Pancreas (tissue), 10 donors: ENCODE data around the gene C13orf42. TPM values are rescaled to one million over a fixed set of nuclear protein-coding genes. Genes with fewer than 3 reads are reported as not detected.

Source experiments
- ATAC-seq, 4 donors: fragments of 200-7000 bp; cut with Tn5 transposase; one replicate each; pipeline versions ENCODE4 v1.8.0 to v1.9.1; 2020; ENCODE audit warnings: mild to moderate bottlenecking in 4 of 4, moderate library complexity in 4 of 4
- DNase-seq, 6 donors: peaks; one replicate each; pipeline ENCODE4 v3.0.0-alpha.2; 2020
- FAIRE-seq: peaks from 2 replicates; lab custom pipeline; 2012; peaks lifted over from hg19 to GRCh38; lab: Jason Lieb, UNC
- H3K27ac ChIP-seq, 4 donors: fragments of 200-600 bp; sonication (generic); 1 replicate in 3 of 4; 2 replicates in 1 of 4; pipeline versions ENCODE4 v1.5.0 to v1.8.0; 2020
- H3K27me3 ChIP-seq, 4 donors: fragments of 200-600 bp; one replicate each; pipeline ENCODE4 v1.8.0; 2021
- H3K36me3 ChIP-seq, 3 donors: fragments of 200-600 bp; sonication (generic) in 1 of 3; one replicate each; pipeline versions ENCODE4 v1.5.0 to v1.8.0; 2020 to 2021
- H3K4me1 ChIP-seq, 3 donors: fragments of 200-600 bp; one replicate each; pipeline ENCODE4 v1.8.0; 2021
- H3K4me3 ChIP-seq, 4 donors: fragments of 200-600 bp; sonication (generic) in 2 of 4; one replicate each; pipeline versions ENCODE4 v1.5.0 to v1.8.0; 2020 to 2021
- H3K9me3 ChIP-seq, 4 donors: fragments of 200-600 bp; one replicate each; pipeline ENCODE4 v1.8.0; 2021
- WGBS, 2 donors: extraction: QIAGEN DNeasy Blood & Tissue Kit; methylation state at CpG; one replicate each; pipeline ENCODE4 v1.1.7; 2013; 5-methylcytosine and 5-hydroxymethylcytosine counted together
- intact Hi-C, 3 donors: fragments of 100-400 bp; cut with DNase I; formaldehyde crosslinking; loops; one replicate each; pipeline versions ENCODE4 v1.11.1 to v1.14.2; 2022
- polyA plus RNA-seq, 2 donors: library from polyadenylated mRNA; stranded (reverse); fragments of 200-250 nt; gene quantifications; one replicate each; pipeline ENCODE4 v1.2.3, GENCODE V29; 2013
- total RNA-seq, 6 donors: library from RNA; stranded (reverse); fragmentation: NEBNext Ultra II Directional in 4 of 6; extraction: Animal tissue kit (Norgen Biotek cat#: 25700) in 4 of 6; gene quantifications; one replicate each; pipeline versions ENCODE4 v1.2.1 to v1.2.4, GENCODE V29; 2021 to 2023
- TF ChIP-seq, protein P1 (sequence below), 4 donors: fragments of 200-600 bp; sonication (generic) in 3 of 4; IDR thresholded peaks; one replicate each; pipeline versions ENCODE4 v1.5.0 to v1.8.0; 2021; ENCODE audit warnings: antibody characterized with exemption in 4 of 4
- donor health status: healthy with polysubstance abuse.
- donor health status: DM: no; HTN: no; CAD: no; lungs with moderate emphysema.
- donor health status: DM: no; HTN: no; CAD: no.
- donor health status: control.
- donor health status: control.
- donor health status: Bipolar disorder and iron deficiency.
- donor health status: DM: yes; HTN: yes; CAD: no.
- donor health status: DM: no; HTN: no; CAD: no.
- donor health status: DM: no; HTN: no; CAD: no.
- donor health status: DM: yes; HTN: yes; CAD: no.

The C13orf42 gene
- not detected for total RNA-seq
- polyA plus RNA-seq, result not detected

DNA sequence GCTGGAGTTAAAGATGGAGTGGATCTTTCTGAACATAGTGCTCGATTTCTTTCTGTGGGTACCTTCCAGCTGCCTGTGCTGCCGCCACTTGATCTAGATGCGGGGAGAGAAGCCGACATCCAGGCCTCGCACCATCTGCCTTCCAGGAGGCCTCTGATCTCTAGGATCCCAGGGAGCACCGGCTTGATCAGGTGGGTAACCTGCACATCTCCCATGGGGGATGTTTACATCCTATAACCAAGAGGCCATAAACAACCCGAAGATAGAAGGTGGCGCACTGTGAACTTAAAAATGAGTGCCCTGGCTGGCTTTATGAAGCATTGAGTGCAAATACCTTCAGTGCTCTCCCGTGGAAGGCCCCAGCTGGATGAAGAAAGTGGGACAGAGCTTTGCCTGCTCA, at the start of gene C13orf42:
Gene C13orf42 (minus strand): TSS at position 101 of the 400 bp plus-strand sequence. CDS start 65 bp downstream, at position 36.
- Histone ChIP-seq H3K36me3 (no peaks in the 10 kb centered on the region), H3K4me1 (no peaks in the 10 kb centered on the region), H3K9me3 (no peaks in the 10 kb centered on the region), H3K27ac (no peak within 1 kb of the TSS), H3K27me3 (no peaks in the 10 kb centered on the region), H3K4me3 (no peak within 1 kb of the TSS)
- DNase-seq (no peak), ATAC-seq (no peak), FAIRE-seq (no peak)
- 81 to 86% methylated on average over 9 of the region's 9 CpGs for WGBS, 2 donors
- intact Hi-C loops, result no loop called here
- TF ChIP-seq, protein P1, sequence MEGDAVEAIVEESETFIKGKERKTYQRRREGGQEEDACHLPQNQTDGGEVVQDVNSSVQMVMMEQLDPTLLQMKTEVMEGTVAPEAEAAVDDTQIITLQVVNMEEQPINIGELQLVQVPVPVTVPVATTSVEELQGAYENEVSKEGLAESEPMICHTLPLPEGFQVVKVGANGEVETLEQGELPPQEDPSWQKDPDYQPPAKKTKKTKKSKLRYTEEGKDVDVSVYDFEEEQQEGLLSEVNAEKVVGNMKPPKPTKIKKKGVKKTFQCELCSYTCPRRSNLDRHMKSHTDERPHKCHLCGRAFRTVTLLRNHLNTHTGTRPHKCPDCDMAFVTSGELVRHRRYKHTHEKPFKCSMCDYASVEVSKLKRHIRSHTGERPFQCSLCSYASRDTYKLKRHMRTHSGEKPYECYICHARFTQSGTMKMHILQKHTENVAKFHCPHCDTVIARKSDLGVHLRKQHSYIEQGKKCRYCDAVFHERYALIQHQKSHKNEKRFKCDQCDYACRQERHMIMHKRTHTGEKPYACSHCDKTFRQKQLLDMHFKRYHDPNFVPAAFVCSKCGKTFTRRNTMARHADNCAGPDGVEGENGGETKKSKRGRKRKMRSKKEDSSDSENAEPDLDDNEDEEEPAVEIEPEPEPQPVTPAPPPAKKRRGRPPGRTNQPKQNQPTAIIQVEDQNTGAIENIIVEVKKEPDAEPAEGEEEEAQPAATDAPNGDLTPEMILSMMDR (IDR thresholded peaks at IDR 0.05), result no peak

DNA sequence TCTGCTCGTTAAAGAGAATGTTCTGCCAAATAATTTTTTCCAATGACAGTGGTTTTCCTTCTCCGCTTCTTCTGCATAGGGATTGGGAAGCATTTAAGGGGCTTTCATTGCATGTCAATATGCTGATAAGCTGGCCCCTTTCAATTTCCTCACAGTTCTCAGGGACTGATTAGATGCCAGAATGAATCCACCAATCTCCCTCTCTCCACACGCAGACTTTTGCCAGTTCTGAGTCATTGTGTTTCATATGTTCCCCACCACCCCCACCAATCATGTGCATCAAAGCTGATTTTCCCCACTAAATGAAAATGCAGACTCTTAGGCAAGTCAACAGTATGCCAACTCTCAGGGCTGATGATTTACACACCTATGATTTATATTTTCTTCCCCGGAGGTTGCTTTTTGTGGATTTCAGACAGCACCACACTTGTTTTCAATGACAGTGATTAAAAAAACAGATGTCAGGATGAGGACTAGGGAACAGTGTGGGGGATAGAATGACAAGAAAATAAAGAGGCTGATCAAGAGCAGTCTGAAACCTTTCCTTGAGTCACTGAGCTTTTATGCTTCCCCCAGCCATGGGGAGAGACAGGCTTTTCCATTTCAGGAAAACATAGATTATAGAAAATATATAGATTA, 47.9 kb upstream of the C13orf42 start:
- ATAC-seq (no peak), FAIRE-seq (no peak), DNase-seq (no peak)
- Histone ChIP-seq H3K27ac (no peak overlapping the region), H3K4me3 (no peak overlapping the region), H3K9me3 (no peaks in the 10 kb centered on the region), H3K4me1 (no peaks in the 10 kb centered on the region), H3K27me3 (no peaks in the 10 kb centered on the region), H3K36me3 (no peaks in the 10 kb centered on the region)
- intact Hi-C loops, result loop anchor here in 1 of 3 donors (10.0 kb wide), 1 partner anchor 126 kb away; no protein-coding TSS in a partner anchor
- TF ChIP-seq, protein P1 (IDR thresholded peaks at IDR 0.05), result no peak
- WGBS, 2 donors, result 61 to 62% methylated on average over 4 of the region's 4 CpGs

DNA sequence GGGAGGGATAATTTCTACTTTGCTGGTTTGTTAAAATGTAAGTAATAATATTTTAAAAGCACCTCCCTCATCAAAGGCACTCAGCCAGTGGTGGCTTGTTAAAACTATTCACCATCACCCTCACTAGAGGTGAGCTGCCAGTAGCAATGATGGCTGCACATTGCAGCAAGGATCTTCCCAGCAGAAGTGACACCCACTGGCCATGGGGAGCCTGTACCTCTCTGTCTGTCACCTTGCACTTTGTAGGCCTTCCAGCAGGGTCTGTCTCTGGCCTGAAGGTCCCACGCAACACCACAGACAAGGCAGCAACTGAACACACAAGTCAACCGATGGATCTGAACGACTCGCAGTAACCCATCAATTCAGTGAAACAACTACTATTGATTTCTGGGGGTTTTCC, 47.3 kb upstream of the C13orf42 start:
- TF ChIP-seq, protein P1 (IDR thresholded peaks at IDR 0.05), result no peak
- no peaks in the 10 kb centered on the region for H3K9me3 ChIP-seq
- H3K4me3 ChIP-seq, result no peak overlapping the region
- intact Hi-C loops, result loop anchor here in 1 of 3 donors (10.0 kb wide), 1 partner anchor 126 kb away; no protein-coding TSS in a partner anchor
- no peak for ATAC-seq
- no peaks in the 10 kb centered on the region for H3K36me3 ChIP-seq
- 76 to 84% methylated on average over 4 of the region's 4 CpGs for WGBS, 2 donors
- no peak for DNase-seq
- no peaks in the 10 kb centered on the region for H3K27me3 ChIP-seq
- no peak overlapping the region for H3K27ac ChIP-seq
- FAIRE-seq, result no peak
- no peaks in the 10 kb centered on the region for H3K4me1 ChIP-seq

DNA sequence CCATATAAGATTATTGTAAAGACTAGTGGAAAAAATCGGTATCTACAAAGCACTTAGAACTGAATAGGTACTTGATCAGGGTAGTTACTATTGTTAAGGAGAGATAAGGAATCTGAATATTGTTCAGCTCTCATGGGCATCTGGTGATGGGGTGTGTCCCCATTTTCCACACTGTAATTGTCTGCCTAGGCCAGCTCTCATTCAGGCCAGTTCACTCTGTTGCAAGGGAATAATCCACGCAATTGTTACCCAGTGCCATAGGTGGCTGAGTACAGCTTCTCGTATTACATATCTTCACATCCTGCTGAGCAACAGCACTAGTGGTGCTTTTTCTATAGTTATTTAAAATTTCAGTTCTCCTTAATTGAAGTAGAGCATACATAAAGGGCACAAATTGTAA, 45.6 kb upstream of the C13orf42 start:
- WGBS, 2 donors, result 89 to 90% methylated on average over 3 of the region's 3 CpGs
- intact Hi-C loops, result loop anchor here in 1 of 3 donors (10.0 kb wide), 1 partner anchor 128 kb away; no protein-coding TSS in a partner anchor
- Histone ChIP-seq H3K27me3 (no peaks in the 10 kb centered on the region), H3K9me3 (no peaks in the 10 kb centered on the region), H3K36me3 (no peaks in the 10 kb centered on the region), H3K4me1 (no peaks in the 10 kb centered on the region), H3K4me3 (no peak overlapping the region), H3K27ac (no peak overlapping the region)
- DNase-seq, result no peak
- FAIRE-seq, result no peak
- ATAC-seq, result no peak
- TF ChIP-seq, protein P1 (IDR thresholded peaks at IDR 0.05), result no peak
